NCI-H2171 (cell line): ENCODE measurements around the gene EVI5L.

ENCODE experiments used
- DNase-seq: peaks from one replicate; lab custom pipeline; 2025; lab: John Stamatoyannopoulos, UW

The EVI5L gene

DNA sequence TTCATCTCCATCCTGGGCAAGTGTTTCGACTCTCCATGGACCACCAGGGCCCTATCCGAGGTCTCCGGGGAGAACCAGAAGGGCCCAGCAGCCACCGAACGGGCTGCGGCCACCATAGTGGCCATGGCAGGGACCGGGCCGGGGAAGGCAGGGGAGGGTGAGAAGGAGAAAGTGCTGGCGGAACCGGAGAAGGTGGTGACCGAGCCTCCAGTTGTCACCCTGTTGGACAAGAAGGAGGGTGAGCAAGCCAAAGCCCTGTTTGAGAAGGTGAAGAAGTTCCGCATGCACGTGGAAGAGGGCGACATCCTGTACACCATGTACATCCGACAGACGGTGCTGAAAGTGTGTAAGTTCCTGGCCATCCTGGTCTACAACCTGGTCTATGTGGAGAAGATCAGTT is 68.9 kb downstream of the EVI5L start:
- no peak for DNase-seq

DNA sequence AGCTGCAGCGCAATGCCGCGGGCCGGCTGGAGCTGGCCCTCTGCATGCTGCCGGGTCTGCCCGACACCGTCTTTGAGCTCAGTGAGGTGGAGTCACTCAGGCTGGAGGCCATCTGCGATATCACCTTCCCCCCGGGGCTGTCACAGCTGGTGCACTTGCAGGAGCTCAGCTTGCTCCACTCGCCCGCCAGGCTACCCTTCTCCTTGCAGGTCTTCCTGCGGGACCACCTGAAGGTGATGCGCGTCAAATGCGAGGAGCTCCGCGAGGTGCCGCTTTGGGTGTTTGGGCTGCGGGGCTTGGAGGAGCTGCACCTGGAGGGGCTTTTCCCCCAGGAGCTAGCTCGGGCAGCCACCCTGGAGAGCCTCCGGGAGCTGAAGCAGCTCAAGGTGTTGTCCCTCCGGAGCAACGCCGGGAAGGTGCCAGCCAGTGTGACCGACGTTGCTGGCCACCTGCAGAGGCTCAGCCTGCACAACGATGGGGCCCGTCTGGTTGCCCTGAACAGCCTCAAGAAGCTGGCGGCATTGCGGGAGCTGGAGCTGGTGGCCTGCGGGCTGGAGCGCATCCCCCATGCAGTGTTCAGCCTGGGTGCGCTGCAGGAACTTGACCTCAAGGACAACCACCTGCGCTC is 69.8 kb downstream of the EVI5L start:
- DNase-seq = no peak

DNA sequence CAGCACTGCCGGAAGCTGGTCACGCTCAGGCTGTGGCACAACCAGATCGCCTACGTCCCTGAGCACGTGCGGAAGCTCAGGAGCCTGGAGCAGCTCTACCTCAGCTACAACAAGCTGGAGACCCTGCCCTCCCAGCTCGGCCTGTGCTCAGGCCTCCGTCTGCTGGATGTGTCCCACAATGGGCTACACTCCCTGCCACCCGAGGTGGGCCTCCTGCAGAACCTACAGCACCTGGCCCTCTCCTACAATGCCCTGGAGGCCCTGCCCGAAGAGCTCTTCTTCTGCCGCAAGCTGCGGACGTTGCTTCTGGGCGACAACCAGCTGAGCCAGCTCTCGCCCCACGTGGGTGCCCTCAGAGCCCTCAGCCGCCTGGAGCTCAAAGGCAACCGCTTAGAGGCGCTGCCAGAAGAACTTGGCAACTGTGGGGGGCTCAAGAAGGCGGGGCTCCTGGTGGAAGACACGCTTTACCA is 70.4 kb downstream of the EVI5L start:
- no peak for DNase-seq

DNA sequence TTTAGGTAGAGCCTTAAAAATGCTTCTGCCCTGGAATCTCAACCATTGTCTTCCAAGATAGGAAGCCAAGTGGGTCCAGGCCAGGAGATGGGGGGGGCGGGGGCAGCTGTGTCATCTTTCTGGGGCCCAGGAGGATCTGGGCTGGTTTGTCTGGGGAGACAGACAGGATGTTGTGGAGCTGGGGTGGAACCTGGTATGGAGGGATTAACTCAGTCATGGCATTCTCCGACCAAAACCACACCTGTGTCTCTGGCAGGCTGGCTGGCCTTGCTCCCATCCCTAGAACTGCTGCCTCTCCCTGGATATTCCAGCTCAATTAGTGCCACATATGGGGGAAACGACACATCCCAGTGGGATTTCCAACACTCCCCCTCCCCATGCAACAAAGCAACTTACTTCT is 70.9 kb downstream of the EVI5L start:
- no peak for DNase-seq

DNA sequence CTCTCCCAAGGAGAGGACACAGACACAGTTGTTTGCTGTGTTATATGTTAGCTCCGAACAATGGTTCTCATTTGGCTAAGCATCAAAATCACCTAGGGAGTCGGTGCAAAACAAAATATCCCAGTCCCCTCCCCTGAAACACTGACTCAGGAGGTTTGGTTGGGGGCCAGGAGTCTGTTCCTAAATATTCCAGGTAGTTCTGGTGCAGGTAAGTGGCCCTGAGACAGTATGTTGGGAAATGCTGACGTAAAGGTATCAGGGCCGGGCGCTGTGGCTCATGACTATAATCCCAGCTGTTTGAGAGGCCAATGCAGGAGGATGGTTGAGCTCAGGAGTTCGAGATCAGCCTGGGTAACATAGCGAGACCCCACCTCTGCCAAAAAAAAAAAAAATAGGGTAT is 71.3 kb downstream of the EVI5L start:
- no peak for DNase-seq

DNA sequence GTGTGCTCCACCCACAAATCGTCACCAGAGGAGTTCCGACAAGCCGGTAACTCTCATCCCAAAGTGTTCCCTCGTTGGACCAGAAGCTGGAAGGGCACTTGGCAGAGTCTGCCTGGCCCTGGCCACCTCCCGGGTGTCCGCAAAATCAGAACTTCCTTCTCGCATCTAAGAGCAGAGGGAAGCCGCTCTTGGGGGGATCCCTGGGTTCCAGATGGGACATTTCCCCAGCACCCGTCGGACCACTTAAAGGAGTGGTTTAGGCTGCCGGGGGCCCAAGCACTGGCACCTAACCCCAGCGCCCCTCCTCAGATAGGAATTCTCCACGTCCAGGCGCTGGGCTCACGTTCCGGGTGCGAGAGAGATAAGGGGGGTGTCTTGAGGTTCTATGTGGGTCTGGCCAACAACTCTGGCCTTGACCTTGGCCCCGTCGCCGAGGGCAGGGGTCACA is 72.8 kb downstream of the EVI5L start:
- DNase-seq = no peak

DNA sequence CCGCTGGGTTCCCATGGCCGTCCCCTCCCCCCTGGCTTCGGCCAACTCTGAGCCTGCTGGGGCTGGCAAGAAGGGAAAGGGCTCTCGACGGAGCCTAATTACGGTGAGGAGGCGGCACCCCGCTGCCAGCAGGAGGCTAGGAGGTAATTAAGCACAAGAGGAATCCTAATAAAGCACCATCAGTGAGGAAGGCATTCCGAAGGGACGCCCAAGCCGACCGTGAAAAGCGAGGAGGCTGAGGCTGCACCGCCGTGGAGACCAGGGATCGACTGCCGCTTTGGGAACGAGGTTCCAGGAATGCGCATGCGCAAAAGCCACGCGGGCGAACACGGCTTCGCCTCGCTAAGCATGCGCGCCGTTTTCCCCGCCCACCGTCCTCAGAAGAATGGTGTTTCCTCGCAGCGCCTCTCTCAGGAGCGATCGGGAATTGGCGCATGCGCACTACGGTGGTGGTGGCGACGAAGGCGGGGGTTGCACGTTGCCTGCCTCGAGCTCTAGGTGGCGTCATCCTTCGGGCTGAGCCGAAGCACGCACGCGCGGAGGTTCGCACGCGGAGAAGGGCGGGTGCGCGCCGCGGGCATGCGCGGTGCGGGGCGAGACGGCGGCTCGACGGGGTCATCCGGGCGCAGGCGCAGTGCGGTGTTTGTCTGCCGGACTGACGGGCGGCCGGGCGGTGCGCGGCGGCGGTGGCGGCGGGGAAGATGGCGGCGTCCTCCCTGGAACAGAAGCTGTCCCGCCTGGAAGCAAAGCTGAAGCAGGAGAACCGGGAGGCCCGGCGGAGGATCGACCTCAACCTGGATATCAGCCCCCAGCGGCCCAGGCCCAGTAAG is 73.4 kb downstream of the EVI5L start, which contains the start of gene MAP2K7:
MAP2K7 (plus strand) TSS at position 634 of the 830 bp plus-strand sequence; CDS start at position 702, 68 bp downstream.
- DNase-seq = peak; percentile 99

DNA sequence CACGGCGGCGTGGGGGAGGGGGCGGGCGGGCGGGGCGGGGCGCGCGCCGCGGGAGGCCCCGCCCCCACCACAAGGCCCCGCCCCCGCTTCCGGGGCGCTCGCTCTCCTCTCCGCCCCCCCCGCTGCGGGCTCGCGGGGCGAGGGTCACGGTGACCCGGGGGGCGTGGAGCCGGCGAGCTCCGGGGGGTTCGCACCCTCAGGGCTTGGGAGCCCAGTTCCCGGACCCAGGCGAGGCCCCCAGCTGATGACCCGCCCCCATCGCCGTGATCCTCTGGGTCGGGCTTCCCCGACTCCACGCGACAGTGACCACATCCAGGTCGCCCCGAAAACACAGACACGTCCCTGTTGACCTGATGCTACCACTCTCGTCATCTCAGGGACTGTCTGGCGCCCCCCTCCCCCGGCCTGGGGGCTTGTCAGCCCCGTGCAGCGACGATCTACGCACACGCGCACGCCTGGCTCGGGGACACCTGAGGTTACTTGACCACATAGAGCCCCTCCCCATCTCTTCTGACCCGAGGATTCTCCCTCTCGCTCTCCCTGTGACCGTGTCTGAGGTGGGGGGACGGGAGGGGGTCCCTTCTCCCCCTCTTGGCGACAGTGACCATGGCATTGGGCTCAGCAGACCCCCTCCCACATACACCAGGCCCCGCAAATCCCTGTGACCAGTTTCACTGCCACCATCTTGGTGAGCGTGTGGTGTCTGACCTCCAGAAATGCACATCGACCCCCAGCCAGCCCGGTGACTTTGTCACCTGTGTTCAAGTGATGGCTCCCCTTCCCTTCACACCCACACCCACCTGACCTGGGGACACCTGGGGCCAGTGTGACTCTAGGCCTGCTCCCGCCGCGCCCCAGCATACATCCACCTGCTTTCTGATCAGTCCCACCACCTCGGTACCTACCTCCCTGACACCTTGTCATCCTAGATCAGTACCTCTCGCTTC is 74.3 kb downstream of the EVI5L start:
- peak; percentile 49 for DNase-seq

DNA sequence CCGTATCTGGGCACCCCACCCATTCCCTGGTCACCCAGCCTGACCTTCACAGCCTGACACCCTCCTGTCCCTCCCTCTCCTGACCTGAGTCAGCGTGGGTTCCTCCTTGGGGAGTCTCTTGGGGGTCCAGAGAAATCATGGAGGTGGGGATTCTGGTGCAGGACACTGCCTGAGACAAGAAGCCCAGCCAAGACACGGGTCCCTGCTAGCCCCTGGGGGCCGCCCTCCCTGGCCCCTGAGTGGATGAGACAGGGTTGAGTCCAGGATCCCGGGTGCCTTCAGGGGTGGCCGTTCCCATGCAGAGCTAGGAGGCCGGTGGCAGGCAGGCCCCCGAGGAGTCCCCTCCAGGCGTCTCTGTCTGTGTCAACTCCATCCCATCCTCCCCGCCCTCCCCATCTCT is 75.2 kb downstream of the EVI5L start:
- DNase-seq = no peak

DNA sequence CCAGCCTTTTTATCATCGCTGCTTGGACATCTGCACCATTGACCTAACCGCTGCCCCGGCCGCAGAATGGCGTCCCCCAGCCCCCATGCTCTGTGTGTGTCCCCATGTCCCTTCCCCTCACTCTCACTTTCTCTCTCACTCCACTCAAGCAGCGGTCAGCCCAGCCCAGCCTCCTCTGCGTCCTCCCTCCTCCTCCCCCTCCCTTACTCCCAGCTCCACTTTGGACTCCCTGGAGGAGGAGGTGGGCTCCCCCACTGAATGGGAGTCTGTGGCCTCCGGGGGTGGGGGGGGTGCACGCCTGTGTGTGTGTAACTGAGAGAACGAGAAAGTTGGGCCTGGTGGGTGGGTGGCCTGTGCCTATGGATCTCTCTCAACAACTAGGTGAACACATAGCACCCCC is 75.8 kb downstream of the EVI5L start:
- no peak for DNase-seq

DNA sequence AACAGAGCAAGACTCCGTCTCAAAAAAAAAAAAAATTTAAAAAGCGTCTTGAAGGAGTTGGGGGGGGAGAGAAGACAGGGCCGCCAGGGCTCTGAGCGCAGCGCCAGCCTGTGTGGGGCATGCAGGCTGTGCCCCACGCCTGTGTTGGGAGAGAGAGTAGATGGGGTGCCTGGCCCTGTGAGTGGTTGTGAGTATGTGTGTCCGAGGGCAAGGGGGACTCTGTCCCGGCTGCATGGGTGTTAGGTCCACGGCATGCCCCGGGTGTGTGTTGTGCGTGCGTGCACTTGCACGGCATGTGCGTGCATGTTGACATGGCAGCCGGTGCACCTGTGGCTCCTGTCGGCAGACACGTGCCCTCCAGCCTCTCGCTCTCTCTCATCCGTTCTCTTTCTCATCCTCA is 77.1 kb downstream of the EVI5L start:
- no peak for DNase-seq

DNA sequence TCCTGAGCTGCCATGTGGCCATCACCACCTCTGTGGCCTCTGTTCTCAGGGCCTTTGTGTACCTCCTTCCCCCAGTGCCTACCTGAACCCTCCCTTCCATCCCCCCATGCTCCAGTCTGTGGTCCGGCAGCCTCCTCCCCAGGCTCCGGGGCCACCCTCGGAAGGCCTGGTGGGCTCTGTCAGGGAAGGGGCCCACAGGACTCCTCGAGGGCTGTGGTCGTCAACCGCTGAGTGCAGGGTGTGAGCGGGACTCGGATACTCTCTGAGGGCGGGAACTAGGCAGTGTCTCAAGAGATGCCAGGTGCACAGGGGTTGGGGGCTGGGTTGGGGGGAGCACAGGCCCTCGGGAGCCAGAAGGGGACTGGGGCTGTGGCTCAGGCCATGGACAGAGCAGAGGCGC is 77.5 kb downstream of the EVI5L start:
- no peak for DNase-seq

DNA sequence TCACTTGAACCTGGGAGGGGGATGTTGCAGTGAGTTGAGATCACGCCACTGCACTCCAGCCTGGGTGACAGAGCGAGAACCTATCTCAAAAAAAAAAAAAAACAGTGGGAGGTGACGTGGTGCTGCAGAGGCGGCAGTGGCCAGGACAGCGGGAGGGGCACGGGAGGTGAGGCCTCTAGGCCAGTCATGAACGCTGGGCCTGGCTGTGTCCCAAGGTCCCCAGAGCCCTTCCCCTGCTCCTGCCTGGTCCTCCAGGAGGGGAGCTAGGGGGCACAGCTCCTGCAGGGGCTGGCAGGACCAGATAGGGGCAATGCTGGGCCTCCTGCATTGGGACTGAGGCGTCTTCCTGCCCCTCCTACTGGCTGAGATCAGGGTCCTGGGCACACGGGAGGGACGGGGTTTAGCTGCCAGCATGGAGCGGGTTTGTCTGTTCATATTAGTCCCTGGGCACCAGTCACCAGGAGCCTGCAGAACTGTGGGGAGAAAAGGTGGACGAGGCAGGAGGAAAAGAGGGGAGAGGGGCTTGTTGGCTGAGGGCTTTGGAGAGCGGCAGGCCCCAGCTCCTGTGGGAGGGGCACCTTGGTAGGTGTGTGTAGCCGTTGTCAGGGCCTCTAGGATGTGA is 78.2 kb downstream of the EVI5L start:
- DNase-seq = no peak

DNA sequence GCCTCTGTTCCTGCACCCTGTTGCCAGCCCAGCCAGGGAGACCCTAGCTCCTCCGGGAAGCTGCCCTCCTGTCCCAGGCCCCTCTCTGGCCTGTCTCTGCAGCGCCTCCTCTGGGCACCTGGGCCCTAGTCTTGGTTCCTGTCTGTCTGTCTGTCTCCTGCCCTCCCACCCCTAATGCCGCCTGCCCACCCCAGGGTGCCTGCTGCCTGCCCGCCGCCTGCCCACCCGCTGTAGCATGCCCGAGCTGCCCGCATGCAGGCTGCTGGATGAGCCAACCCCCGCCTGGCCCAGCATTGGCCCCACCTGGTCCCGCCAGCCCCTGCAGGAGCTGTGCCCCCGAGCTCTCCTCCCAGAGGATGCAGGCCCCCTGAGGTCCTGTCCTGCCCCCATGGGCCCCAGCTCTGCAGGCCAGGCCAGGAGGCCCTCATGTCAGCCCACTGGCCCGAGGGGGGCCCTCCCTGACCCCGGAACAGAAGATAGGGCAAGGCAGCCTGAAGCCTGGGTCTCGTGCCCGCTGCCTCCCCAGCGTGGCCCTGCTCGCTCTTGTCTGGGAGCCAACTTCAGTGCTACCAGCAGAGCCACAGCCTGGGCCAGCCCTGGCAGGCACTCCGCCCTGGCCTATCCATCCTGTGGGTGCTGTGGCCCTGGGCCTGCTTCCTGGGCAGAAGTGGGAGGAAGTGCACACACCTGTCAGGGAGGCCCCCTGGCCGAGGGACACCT is 78.9 kb downstream of the EVI5L start:
- DNase-seq = no peak

DNA sequence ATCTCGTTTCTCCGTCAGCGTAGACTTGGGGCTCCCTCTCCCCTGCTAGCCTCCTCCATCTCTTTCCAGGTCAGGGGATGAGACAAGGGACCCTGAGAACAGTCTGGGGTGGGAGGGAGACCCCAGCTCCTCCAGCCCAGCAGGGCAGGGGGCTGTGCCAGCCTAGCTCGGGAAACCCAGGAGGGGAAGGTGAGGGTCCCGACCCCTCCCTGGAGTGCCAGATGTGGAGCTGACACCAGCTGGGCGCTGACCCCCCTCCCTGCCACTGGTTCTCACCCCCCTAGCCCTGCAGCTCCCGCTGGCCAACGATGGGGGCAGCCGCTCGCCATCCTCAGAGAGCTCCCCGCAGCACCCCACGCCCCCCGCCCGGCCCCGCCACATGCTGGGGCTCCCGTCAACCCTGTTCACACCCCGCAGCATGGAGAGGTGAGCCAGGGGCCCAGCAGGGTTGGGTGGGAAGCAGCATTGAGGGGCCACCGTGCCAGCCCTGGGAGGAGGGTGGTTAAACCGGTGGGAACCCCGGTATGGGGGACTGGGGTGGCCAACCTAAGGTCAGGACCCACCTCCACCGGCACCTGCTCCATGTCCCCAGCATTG is 79.6 kb downstream of the EVI5L start:
- DNase-seq = no peak

DNA sequence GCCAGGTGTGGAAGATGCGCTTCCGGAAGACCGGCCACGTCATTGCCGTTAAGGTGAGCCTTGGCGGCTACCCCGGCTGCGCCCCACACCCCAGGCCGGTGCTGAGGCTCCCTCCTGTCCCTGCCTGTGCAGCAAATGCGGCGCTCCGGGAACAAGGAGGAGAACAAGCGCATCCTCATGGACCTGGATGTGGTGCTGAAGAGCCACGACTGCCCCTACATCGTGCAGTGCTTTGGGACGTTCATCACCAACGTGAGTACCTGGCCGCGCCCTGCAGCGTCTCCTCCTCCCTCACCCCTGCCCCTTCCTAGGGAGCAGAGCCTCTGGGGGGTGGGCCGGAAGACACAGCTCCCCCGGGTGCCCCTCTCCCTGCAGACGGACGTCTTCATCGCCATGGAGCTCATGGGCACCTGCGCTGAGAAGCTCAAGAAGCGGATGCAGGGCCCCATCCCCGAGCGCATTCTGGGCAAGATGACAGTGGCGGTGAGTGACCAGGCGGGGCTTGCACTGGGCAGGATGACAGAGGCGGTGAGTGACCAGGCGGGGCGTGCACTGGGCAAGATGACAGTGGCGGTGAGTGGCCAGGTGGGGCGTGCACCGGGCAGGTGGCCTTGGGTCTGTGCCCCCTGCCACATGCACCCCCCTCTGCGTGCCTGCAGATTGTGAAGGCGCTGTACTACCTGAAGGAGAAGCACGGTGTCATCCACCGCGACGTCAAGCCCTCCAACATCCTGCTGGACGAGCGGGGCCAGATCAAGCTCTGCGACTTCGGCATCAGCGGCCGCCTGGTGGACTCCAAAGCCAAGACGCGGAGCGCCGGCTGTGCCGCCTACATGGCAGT is 80.5 kb downstream of the EVI5L start:
- DNase-seq = no peak

DNA sequence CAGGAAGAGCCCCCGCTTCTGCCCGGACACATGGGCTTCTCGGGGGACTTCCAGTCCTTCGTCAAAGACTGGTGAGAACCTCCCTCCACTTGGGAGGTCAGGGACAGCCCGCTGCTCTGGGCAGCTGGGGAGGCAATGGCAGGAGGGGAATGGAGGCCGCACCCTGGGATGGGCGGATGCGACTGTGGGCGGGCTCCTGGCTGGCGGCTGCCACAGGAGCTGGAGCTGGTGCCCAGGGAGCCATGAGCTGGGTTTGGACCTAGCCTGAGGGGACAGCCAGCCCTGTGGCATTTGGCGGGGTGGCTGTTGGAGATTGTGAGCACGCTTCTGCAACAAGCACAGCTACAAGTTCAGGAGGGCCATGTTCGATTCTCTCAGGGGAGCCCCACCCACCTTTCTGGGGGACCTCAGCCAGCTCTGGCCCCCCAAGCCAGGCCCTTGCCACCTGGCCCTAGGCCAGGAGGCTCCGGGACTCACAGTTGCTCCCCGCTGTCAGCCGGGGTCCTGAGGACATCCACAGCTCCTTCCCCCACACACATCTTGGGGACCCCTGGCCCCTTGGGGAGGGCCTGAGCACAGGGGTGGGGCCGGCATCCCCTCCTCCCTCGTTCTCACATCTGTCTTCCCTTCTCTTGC is 81.6 kb downstream of the EVI5L start:
- DNase-seq = no peak

DNA sequence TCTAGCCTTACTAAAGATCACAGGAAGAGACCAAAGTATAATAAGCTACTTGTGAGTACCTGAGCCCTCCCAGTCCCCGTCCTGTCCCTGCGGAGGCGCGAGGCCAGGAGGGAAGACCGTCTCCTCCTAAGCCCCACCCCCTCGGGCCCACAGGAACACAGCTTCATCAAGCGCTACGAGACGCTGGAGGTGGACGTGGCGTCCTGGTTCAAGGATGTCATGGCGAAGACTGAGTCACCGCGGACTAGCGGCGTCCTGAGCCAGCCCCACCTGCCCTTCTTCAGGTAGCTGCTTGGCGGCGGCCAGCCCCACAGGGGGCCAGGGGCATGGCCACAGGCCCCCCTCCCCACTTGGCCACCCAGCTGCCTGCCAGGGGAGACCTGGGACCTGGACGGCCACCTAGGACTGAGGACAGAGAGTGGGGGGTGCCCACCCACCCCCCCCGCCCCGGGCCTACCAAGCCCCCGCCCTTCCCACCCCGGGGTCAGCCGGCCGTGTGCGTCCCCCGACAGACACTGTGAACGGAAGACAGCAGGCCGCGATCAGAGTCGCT is 82.2 kb downstream of the EVI5L start:
- no peak for DNase-seq
